GM12892 (cell line): Measurements from ENCODE around the gene MMAB.

ENCODE experiments used
- DNase-seq: peaks from one replicate; pipeline ENCODE4 v3.0.0; 2011; ENCODE audit not compliant: insufficient read length
- FAIRE-seq: peaks from 2 replicates; lab custom pipeline; 2011; peaks lifted over from hg19 to GRCh38; lab: Jason Lieb, UNC
- POLR2A ChIP-seq: IDR thresholded peaks from 2 replicates; pipeline ENCODE4 v1.6.1; 2011; ENCODE audit warnings: low read depth, low read length, control low read depth
- POLR2AphosphoS5 ChIP-seq: IDR thresholded peaks from 2 replicates; pipeline ENCODE4 v1.6.1; 2011; ENCODE audit warnings: low read depth, low read length, control low read depth
- TAF1 ChIP-seq: IDR thresholded peaks from 2 replicates; pipeline ENCODE4 v1.6.1; 2011; ENCODE audit warnings: low read depth, mild to moderate bottlenecking, control low read depth, low read length, borderline replicate concordance

Gene MMAB

DNA sequence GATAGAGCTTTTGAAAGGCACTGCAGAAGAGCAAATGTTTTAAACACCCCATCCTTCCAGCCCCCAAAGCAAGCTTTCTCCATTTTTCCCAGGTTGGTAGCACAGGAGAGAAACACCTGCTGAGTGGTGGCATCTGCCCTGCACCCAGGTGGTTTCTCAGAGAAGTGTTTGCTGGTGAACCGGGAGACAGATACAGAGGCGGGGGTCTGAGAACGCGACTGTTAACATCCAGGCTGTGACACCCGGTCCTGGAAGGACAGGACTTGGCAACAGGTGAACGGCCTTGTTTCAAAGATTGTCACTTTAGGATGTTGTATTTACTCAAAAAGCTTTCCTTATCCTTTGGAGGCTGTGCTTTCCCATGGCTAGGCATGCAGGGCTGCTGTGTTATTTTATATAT, 18.5 kb downstream of the MMAB start:
- FAIRE-seq (no peak), DNase-seq (no peak)
- TF ChIP-seq POLR2A, result no peak
- TF ChIP-seq POLR2AphosphoS5, result no peak
- TF ChIP-seq TAF1, result no peak

DNA sequence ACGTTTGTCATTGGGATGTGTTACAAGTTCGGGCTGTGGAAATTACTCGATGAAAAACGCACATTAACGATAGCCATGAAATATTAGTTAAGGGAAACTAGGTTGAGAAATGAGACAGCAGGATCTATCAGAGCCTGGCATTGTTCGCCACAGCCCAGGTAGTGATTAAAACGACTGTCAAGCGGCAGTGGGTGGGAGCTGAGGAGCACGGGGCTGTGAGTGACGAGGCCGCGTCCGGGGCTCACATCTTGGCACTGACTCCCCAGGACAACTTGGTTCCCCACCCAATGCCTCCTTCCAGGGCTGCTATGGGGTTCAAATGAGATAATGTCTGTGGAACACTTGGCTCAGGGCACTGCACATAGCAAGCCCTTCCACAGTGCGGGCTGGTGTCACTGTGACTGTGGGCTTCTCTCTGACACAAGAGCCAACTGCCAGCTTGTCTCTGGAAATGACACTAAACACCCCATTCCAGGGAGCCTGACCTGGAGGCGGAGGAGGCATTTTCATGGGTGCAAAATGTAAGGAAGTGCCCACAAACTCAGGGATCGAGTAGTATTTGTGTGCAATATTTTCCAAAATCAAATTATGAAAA, 19.3 kb downstream of the MMAB start:
- FAIRE-seq (no peak), DNase-seq (no peak)
- TF ChIP-seq POLR2A, result no peak
- TF ChIP-seq POLR2AphosphoS5, result no peak
- no peak for TF ChIP-seq TAF1

DNA sequence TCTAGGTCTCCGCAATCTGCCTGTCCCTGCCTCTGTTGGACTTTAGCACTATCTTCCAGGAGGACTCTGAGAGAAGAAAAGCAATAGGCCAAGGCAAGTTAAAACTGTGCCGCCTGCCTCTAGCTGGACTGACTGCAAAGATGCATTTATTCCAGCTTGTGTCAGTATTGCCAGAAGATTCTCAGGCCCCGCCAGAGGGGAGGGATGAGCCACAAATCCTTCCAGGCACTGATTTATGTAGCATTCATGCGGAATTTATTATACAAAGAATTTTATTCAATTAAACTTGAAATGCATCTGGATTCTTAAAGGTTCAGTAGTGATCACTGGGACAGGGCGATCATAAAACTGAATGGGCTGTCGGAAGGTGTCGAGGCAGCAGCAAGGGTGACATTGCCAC, 19.8 kb downstream of the MMAB start:
- FAIRE-seq (no peak), DNase-seq (no peak)
- TF ChIP-seq TAF1, result no peak
- TF ChIP-seq POLR2AphosphoS5, result no peak
- TF ChIP-seq POLR2A, result no peak

DNA sequence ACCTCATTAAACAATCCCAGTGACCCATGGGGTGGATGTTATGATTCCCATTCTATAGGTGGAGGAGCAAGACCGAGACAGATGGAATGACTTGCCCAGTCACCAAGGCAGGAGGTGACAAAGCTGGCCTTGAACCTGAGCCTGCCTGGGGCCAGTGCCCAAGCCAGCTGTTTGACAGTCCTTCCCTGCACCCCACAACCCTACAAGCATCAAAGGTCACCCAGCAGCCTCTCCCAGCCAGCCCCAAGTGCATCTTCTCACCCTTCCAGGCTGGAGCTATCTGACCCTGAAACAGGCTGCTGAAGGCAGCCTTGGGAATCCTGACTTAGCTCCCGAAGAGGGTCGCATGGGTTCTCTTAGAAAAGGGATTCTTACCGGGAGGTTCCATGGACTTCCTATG, 20.3 kb downstream of the MMAB start:
- FAIRE-seq, result no peak
- TF ChIP-seq TAF1 (no peak), POLR2A (no peak), POLR2AphosphoS5 (no peak)
- no peak for DNase-seq

DNA sequence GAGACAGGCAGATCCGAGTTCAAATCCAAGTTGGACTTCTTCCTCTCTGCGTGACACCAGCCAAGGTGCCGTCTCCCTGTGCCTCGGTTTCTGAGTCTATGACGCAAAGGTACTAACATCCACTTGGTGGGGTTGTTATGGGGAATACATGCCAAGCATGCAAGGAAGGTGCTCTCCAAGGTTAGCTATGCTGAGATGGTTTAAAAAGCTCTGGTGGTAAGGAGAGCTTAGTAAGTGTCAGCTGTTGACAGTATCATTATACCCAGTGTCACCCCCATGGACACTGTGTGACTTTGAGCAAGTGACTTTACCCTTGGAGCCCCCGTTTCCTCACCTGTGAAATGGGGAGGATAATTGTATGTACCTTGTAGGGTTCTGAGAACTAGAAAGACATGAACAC, 22.2 kb downstream of the MMAB start:
- DNase-seq, result no peak
- no peak for FAIRE-seq
- no peak for TF ChIP-seq TAF1
- TF ChIP-seq POLR2AphosphoS5, result no peak
- no peak for TF ChIP-seq POLR2A

DNA sequence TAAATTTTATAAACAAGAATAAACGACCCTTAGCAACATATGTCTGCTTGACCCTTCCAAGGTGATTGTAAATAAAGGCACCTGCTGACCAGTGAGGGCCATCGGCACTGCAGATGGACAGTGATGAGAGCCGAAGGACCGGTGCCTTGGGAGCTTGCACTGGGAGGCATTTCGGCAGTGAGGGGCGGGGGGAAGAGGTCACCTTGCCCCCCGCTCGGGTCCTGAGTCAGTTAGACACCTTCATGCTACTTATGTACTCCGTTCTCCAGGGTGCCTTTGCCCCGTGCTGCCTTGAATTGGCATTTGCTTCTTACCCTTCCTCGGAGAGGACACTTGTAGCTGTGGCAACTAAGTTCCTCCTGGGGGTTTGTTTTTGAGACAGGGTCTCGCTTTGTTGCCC, 23.0 kb downstream of the MMAB start:
- no peak for DNase-seq
- FAIRE-seq, result no peak
- TF ChIP-seq POLR2A (no peak), TAF1 (no peak), POLR2AphosphoS5 (no peak)

GRCh38 chr12:109549613-109550270, 23.6 kb downstream of the MMAB start:
- TF ChIP-seq POLR2AphosphoS5, result no peak
- TF ChIP-seq TAF1, result no peak
- no peak for TF ChIP-seq POLR2A
- FAIRE-seq (no peak), DNase-seq (no peak)

DNA sequence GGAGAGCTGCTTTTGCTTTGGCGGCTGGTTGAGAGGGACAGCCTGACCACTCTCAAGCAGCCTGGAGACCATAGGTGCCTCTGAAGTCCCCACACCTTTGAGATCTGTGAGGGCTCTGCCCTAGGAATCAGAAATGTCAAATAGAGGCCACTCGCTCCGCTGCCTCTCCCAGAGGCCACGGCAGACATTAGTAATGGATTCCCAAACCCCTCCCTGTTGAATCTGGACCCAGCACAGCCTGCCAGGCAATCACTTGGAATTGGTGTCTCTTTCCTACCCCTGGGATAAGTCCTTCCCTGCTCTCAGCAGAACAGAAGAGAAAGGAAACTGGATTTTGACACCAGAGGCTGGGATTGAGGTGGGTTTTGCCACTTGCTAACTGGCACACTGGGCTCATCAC, 25.0 kb downstream of the MMAB start:
- TF ChIP-seq POLR2AphosphoS5 (no peak), POLR2A (no peak), TAF1 (no peak)
- no peak for FAIRE-seq
- DNase-seq, result no peak

DNA sequence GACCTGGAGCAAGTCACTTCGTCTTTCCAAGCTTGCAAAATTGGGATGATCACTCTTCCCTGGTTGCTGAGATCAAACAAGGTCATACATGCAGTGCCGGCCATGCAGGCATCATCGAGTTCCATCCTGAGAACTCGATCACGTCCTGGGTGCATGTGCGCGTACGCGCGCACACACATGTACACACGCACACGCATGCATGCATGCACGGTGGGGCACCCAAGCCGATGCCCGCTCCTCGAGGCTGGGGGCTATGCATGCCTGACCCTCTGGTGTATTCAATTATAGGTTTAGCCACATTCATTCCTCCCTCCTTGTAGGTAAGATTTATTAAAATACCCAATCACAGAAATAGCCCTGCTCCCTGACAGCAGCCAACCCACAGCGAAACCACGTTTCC, 26.0 kb downstream of the MMAB start:
- no peak for FAIRE-seq
- TF ChIP-seq POLR2A (no peak), TAF1 (no peak), POLR2AphosphoS5 (no peak)
- no peak for DNase-seq

GRCh38 chr12:109545826-109546225, 27.5 kb downstream of the MMAB start:
- no peak for TF ChIP-seq POLR2A
- no peak for TF ChIP-seq POLR2AphosphoS5
- TF ChIP-seq TAF1, result no peak

GRCh38 chr12:109544955-109545531, 28.3 kb downstream of the MMAB start:
- FAIRE-seq (no peak), DNase-seq (no peak)
- no peak for TF ChIP-seq POLR2A
- TF ChIP-seq TAF1, result no peak
- no peak for TF ChIP-seq POLR2AphosphoS5

More at GRCh38 chr12:109545826-109546225, 27.5 kb downstream of the MMAB start:
- no peak for DNase-seq
- FAIRE-seq, result no peak

DNA sequence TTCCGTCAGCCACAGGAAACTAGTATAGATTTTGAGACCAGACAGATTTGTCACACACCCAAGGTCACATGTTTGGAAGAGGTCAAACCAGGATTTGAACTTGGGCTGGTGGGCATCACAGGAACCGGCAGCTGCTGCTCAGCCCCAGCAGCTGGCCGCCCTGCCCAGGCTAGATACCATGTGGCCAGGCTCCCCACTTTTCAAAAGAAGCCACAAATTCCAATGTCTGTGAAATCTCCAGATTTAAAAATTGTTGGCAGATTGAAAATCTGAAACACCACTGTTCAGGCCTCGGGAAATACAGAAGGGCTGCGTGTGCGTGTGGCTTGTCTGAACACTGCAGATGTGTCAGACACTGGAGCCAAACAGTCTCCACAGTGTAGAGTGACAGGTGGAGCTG, 30.4 kb downstream of the MMAB start:
- no peak for FAIRE-seq
- no peak for DNase-seq
- TF ChIP-seq TAF1 (no peak), POLR2A (no peak), POLR2AphosphoS5 (no peak)

GRCh38 chr12:109542014-109542413, 31.3 kb downstream of the MMAB start:
- DNase-seq, result no peak
- FAIRE-seq, result no peak
- no peak for TF ChIP-seq POLR2AphosphoS5
- TF ChIP-seq TAF1, result no peak
- TF ChIP-seq POLR2A, result no peak
